C4-2B (cell line): ENCODE measurements around the gene NDUFB3.

Experiments used
- CTCF ChIP-seq: fragments of 450-650 bp; conservative IDR thresholded peaks from 2 replicates; pipeline ENCODE4 v1.5.1; 2017; ENCODE audit warnings: mild to moderate bottlenecking
- ZFX ChIP-seq: fragments of 450-650 bp; IDR thresholded peaks from 2 replicates; pipeline ENCODE4 v1.6.1; 2017

GRCh38 chr2:201072201-201072530 is 365 bp downstream of the NDUFB3 start:
- no peak for TF ChIP-seq CTCF
- no peak for TF ChIP-seq ZFX
